Astrocyte (in vitro differentiated cells and primary cell): ENCODE results near the gene AFF2. TPM values are rescaled to one million over a fixed set of nuclear protein-coding genes. Genes with fewer than 3 reads are reported as not detected.

Source experiments
- DNase-seq: peaks from one replicate; pipeline ENCODE4 v3.0.0-alpha.2; 2010; ENCODE audit warnings: low read depth
- FAIRE-seq: peaks from 2 replicates; lab custom pipeline; 2011; peaks lifted over from hg19 to GRCh38; lab: Jason Lieb, UNC
- H2AFZ ChIP-seq: 2 replicates; pipeline ENCODE4 v1.6.0; 2012; ENCODE audit warnings: low read depth, low read length, inconsistent platforms
- H3K27ac ChIP-seq: 2 replicates; pipeline ENCODE4 v1.5.1; 2011; ENCODE audit warnings: low read depth, low read length, inconsistent platforms
- H3K27me3 ChIP-seq: 2 replicates; pipeline ENCODE4 v1.6.0; 2011; ENCODE audit warnings: low read length, inconsistent platforms; ENCODE audit not compliant: insufficient read depth
- H3K36me3 ChIP-seq: 2 replicates; pipeline ENCODE4 v1.5.1; 2011; ENCODE audit warnings: low read length, inconsistent platforms; ENCODE audit not compliant: insufficient read depth
- H3K4me1 ChIP-seq: 2 replicates; pipeline ENCODE4 v1.5.1; 2011; ENCODE audit warnings: low read length, inconsistent platforms; ENCODE audit not compliant: insufficient read depth
- H3K4me2 ChIP-seq: 2 replicates; pipeline ENCODE4 v1.6.0; 2012; ENCODE audit warnings: low read length, inconsistent platforms
- H3K4me3 ChIP-seq: 2 replicates; pipeline ENCODE4 v1.5.1; 2011; ENCODE audit warnings: low read depth, mild to moderate bottlenecking, low read length, inconsistent platforms; ENCODE audit not compliant: insufficient read depth
- H3K79me2 ChIP-seq: 2 replicates; pipeline ENCODE4 v1.6.0; 2012; ENCODE audit warnings: mild to moderate bottlenecking, low read length, inconsistent platforms; ENCODE audit not compliant: insufficient read depth
- H3K9ac ChIP-seq: 2 replicates; pipeline ENCODE4 v1.6.0; 2012; ENCODE audit warnings: mild to moderate bottlenecking, low read length, inconsistent platforms
- H3K9me3 ChIP-seq: 2 replicates; pipeline ENCODE4 v1.5.1; 2012; ENCODE audit warnings: low read depth, mild to moderate bottlenecking, low read length, inconsistent platforms; ENCODE audit not compliant: insufficient read depth
- H4K20me1 ChIP-seq: 2 replicates; pipeline ENCODE4 v1.6.0; 2012; ENCODE audit warnings: low read length, inconsistent platforms; ENCODE audit not compliant: insufficient read depth
- H3K27ac Mint-ChIP-seq: one replicate; pipeline ENCODE4 v1.8.0; 2021; ENCODE audit warnings: mild to moderate bottlenecking, mixed read lengths; ENCODE audit not compliant: unreplicated experiment
- H3K27me3 Mint-ChIP-seq: one replicate; pipeline ENCODE4 v1.8.0; 2021; ENCODE audit warnings: low read depth, mixed read lengths; ENCODE audit not compliant: unreplicated experiment
- H3K36me3 Mint-ChIP-seq: one replicate; pipeline ENCODE4 v1.8.0; 2021; ENCODE audit warnings: low read depth, mixed read lengths; ENCODE audit not compliant: unreplicated experiment
- H3K4me1 Mint-ChIP-seq: one replicate; pipeline ENCODE4 v1.8.0; 2021; ENCODE audit warnings: low read depth, mixed read lengths; ENCODE audit not compliant: unreplicated experiment
- H3K4me3 Mint-ChIP-seq: one replicate; pipeline ENCODE4 v1.8.0; 2021; ENCODE audit warnings: mild to moderate bottlenecking, moderate library complexity, mixed read lengths; ENCODE audit not compliant: unreplicated experiment
- H3K9me3 Mint-ChIP-seq: one replicate; pipeline ENCODE4 v1.8.0; 2021; ENCODE audit warnings: mild to moderate bottlenecking, mixed read lengths; ENCODE audit not compliant: unreplicated experiment
- EZH2 ChIP-seq: IDR thresholded peaks from 2 replicates; pipeline ENCODE4 v1.6.1; 2012; ENCODE audit warnings: mild to moderate bottlenecking, low read length, inconsistent platforms; ENCODE audit not compliant: insufficient read depth
- total RNA-seq: library from RNA; stranded (reverse); gene quantifications from 2 replicates; pipeline ENCODE4 v1.2.1, GENCODE V29; 2021
- TF ChIP-seq, protein P1 (sequence below): IDR thresholded peaks from 2 replicates; pipeline ENCODE4 v1.5.1; 2011; ENCODE audit warnings: low read depth, mild to moderate bottlenecking, inconsistent platforms, low read length, moderate library complexity; ENCODE audit not compliant: insufficient read depth

Gene AFF2
- total RNA-seq, 1 donor from 2014 or later = 8.3 TPM

DNA sequence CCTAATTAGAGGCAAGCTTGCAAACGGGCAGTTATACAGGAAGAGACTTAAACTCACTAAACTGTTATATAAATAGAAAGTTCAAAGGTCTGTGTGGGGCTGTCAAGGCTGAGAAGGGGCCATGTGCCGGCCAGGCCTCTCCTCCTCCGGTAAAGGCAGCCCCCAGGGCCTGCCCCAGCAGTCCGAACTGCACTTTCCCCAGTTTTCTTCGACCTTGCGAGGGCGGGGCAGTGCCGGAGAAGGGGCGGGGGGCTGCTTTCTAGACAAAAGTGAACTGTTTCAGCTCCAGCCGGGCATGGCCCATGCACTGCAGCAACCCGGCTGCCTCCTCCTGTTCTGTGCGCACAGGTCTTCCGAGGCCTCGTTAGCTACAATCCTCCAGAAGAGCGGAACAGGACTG lies 4.1 kb downstream of the AFF2 start:
- no peaks in the 10 kb centered on the region for H3K4me1 ChIP-seq
- H3K4me1 Mint-ChIP-seq = no peaks in the 10 kb centered on the region
- no peaks in the 10 kb centered on the region for H3K9me3 ChIP-seq
- H3K36me3 ChIP-seq = no peaks in the 10 kb centered on the region
- H3K9ac ChIP-seq = no peak overlapping the region
- DNase-seq = no peak
- no peaks in the 10 kb centered on the region for H4K20me1 ChIP-seq
- no peak for FAIRE-seq
- H3K9me3 Mint-ChIP-seq = no peaks in the 10 kb centered on the region
- peaks cover 14% of the 10 kb centered on the region for H3K27me3 ChIP-seq
- no peaks in the 10 kb centered on the region for H3K36me3 Mint-ChIP-seq
- H3K79me2 ChIP-seq = no peaks in the 10 kb centered on the region
- H3K27ac Mint-ChIP-seq = no peak overlapping the region
- H2AFZ ChIP-seq = no peak overlapping the region
- no peak for TF ChIP-seq EZH2
- TF ChIP-seq, protein P1, sequence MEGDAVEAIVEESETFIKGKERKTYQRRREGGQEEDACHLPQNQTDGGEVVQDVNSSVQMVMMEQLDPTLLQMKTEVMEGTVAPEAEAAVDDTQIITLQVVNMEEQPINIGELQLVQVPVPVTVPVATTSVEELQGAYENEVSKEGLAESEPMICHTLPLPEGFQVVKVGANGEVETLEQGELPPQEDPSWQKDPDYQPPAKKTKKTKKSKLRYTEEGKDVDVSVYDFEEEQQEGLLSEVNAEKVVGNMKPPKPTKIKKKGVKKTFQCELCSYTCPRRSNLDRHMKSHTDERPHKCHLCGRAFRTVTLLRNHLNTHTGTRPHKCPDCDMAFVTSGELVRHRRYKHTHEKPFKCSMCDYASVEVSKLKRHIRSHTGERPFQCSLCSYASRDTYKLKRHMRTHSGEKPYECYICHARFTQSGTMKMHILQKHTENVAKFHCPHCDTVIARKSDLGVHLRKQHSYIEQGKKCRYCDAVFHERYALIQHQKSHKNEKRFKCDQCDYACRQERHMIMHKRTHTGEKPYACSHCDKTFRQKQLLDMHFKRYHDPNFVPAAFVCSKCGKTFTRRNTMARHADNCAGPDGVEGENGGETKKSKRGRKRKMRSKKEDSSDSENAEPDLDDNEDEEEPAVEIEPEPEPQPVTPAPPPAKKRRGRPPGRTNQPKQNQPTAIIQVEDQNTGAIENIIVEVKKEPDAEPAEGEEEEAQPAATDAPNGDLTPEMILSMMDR = no peak
- no peak overlapping the region for H3K4me2 ChIP-seq
- H3K4me3 Mint-ChIP-seq = no peak overlapping the region
- H3K27ac ChIP-seq = no peak overlapping the region
- peaks cover 5% of the 10 kb centered on the region for H3K27me3 Mint-ChIP-seq
- H3K4me3 ChIP-seq = no peak overlapping the region

DNA sequence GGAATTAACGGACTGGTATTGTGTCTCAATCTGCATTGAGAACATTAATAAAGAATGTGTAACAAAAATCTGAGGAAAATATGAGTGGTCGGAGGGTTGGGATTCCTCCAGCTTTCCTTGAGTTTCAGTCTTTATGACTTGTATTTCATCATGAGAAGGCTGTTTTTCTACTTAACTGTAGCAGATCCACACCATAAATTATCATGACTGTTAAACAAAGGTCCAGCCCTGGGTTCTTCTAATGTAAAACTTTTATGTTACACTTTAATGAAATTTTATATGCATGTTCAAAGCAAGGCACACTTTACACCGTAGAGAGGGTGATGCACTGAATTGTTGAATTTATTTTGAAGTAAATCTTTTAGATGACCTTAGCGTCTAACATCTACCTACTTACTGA lies 7.0 kb downstream of the AFF2 start:
- TF ChIP-seq, protein P1 = no peak
- TF ChIP-seq EZH2 = no peak
- Histone ChIP-seq H2AFZ (no peak overlapping the region), H3K4me1 (no peaks in the 10 kb centered on the region), H3K4me3 (no peak overlapping the region), H4K20me1 (no peaks in the 10 kb centered on the region), H3K9ac (no peak overlapping the region), H3K4me2 (no peak overlapping the region), H3K9me3 (no peaks in the 10 kb centered on the region), H3K36me3 (no peaks in the 10 kb centered on the region), H3K27me3 (peaks cover 7% of the 10 kb centered on the region), H3K27ac (no peak overlapping the region), H3K79me2 (no peaks in the 10 kb centered on the region)
- no peak overlapping the region for H3K27ac Mint-ChIP-seq
- H3K9me3 Mint-ChIP-seq = no peaks in the 10 kb centered on the region
- H3K4me1 Mint-ChIP-seq = no peaks in the 10 kb centered on the region
- H3K4me3 Mint-ChIP-seq = no peak overlapping the region
- H3K27me3 Mint-ChIP-seq = peaks cover 5% of the 10 kb centered on the region
- DNase-seq (no peak), FAIRE-seq (peak; percentile 88)
- H3K36me3 Mint-ChIP-seq = no peaks in the 10 kb centered on the region

DNA sequence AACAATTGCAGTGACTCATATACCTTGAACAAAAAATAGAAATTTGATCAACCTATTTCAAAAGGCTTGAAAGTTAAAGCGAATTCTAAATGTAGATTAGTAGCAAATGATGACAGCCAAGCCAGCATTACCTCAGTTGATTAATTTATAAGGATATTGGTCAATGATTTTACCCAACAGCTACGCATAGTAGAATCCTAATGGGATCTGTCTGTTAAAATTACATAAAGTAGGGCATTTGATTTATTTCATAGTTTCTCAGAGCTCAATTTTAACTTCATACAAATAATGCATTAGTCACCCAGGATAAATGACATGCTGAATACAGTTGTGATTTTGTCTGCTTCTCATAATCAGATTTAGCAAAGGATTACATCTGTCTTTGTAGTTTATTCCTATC lies 12.0 kb downstream of the AFF2 start:
- Mint-ChIP-seq H3K27me3 (no peaks in the 10 kb centered on the region), H3K4me1 (no peaks in the 10 kb centered on the region), H3K9me3 (no peaks in the 10 kb centered on the region), H3K4me3 (no peak overlapping the region), H3K27ac (no peak overlapping the region), H3K36me3 (no peaks in the 10 kb centered on the region)
- no peaks in the 10 kb centered on the region for H3K36me3 ChIP-seq
- DNase-seq = no peak
- H3K9me3 ChIP-seq = no peaks in the 10 kb centered on the region
- H4K20me1 ChIP-seq = no peaks in the 10 kb centered on the region
- FAIRE-seq = no peak
- TF ChIP-seq EZH2 = no peak
- TF ChIP-seq, protein P1 = no peak
- no peaks in the 10 kb centered on the region for H3K4me1 ChIP-seq
- H3K27ac ChIP-seq = no peak overlapping the region
- no peaks in the 10 kb centered on the region for H3K27me3 ChIP-seq
- H3K9ac ChIP-seq = no peak overlapping the region
- H3K4me3 ChIP-seq = no peak overlapping the region
- no peak overlapping the region for H3K4me2 ChIP-seq
- no peak overlapping the region for H2AFZ ChIP-seq
- no peaks in the 10 kb centered on the region for H3K79me2 ChIP-seq
